Activated gamma-delta T cell (primary cell): Measurements from ENCODE around the gene RAPGEF1.
"Not testable (repeated sequence)": the region's sequence is repeated elsewhere in the genome, so short reads cannot be mapped to it uniquely, and the experiment has no call there.

Experiments used
- DNase-seq: peaks from one replicate; lab custom pipeline; 2025; lab: John Stamatoyannopoulos, UW
- total RNA-seq, 2 donors: gene quantifications; one replicate each; lab custom pipeline; 2026; lab: John Stamatoyannopoulos, UW

RAPGEF1 gene, protein sequence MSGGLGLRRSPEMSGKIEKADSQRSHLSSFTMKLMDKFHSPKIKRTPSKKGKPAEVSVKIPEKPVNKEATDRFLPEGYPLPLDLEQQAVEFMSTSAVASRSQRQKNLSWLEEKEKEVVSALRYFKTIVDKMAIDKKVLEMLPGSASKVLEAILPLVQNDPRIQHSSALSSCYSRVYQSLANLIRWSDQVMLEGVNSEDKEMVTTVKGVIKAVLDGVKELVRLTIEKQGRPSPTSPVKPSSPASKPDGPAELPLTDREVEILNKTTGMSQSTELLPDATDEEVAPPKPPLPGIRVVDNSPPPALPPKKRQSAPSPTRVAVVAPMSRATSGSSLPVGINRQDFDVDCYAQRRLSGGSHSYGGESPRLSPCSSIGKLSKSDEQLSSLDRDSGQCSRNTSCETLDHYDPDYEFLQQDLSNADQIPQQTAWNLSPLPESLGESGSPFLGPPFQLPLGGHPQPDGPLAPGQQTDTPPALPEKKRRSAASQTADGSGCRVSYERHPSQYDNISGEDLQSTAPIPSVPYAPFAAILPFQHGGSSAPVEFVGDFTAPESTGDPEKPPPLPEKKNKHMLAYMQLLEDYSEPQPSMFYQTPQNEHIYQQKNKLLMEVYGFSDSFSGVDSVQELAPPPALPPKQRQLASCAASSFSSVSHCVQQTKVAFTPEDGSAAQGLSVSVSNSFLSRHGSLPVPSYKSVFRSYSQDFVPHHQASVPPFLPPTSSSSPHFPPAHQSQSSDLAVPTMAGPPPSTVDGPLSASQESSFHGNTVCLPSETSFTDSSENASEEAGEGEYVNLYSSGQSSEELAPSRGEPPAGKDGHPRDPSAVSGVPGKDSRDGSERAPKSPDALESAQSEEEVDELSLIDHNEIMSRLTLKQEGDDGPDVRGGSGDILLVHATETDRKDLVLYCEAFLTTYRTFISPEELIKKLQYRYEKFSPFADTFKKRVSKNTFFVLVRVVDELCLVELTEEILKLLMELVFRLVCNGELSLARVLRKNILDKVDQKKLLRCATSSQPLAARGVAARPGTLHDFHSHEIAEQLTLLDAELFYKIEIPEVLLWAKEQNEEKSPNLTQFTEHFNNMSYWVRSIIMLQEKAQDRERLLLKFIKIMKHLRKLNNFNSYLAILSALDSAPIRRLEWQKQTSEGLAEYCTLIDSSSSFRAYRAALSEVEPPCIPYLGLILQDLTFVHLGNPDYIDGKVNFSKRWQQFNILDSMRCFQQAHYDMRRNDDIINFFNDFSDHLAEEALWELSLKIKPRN (N-terminal part only)
- total RNA-seq, result 252 to 292 reads per million in 2 donors

- DNase-seq, result peak; percentile 66
Observed at GRCh38 chr9:131739959-131740648, at the start of gene RAPGEF1. Gene RAPGEF1 (minus strand): TSS chr9:131740076. CDS start chr9:131739830, 246 bp downstream.

DNA sequence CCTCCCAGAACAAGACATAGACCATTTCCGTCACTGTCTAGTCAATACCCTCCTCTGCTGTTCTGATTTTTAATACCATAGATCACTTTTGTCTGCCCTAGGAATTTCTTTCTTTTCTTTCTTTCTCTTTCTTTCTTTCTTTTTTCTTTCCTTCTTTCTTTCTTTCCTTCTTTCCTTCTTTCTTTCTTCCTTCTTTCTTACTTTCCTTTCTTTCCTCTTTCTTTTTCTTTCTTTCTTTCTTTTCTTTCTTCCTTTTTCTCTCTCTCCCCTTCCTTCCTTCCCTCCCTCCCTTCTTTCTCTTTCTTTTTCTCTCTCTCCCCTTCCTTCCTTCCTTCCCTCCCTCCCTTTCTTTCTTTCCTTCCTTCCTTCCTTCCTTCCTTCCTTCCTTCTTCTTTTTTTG is 49.0 kb upstream of the RAPGEF1 start:
- no peak for DNase-seq

DNA sequence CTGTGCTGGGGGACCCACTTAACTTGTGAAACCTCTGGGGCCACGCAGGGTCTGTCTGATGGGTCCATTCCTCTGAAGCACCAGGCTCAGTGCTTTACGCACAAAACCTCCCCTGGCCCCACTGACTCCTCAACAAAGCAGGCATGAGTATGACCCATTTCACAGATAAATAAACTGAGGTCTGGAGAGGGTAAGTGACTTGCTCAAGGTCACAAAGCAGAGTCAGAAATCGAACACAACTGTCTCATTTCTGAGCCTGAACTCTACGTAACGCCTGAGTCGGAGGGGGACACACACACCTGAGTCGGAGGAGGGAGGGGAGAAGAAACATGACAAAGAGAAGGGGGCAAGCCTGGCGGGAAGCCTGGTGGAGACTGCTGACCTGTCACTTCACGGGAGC is 48.0 kb upstream of the RAPGEF1 start:
- no peak for DNase-seq

GRCh38 chr9:131784748-131785501 is 45.0 kb upstream of the RAPGEF1 start:
- DNase-seq, result no peak

DNA sequence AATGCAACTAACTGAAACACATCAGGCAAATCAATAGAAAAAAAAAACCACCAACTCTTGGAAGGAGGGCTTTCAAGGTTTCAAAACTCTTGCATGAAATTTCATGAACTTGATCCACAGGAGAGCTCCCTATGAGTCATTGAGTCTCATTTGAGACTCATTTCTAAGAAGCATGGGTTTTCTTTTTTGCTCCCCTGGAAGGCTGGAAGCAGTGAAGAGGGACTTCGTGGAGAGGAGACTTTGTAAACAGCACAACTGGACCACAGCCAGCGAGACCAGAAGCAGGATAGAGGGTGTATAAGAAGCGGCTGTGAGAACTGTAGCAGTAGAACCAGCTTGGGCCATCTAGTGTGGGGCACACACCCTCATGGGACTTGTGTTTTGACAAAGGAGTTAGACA is 41.2 kb upstream of the RAPGEF1 start:
- no peak for DNase-seq

- DNase-seq, result no peak
Observed at GRCh38 chr9:131776473-131776872, 36.6 kb upstream of the RAPGEF1 start.

GRCh38 chr9:131776036-131776435 is 36.2 kb upstream of the RAPGEF1 start:
- DNase-seq, result no peak

- DNase-seq, result no peak
Observed at GRCh38 chr9:131774636-131775035, 34.8 kb upstream of the RAPGEF1 start.

GRCh38 chr9:131773911-131774379 is 34.1 kb upstream of the RAPGEF1 start:
- no peak for DNase-seq

DNA sequence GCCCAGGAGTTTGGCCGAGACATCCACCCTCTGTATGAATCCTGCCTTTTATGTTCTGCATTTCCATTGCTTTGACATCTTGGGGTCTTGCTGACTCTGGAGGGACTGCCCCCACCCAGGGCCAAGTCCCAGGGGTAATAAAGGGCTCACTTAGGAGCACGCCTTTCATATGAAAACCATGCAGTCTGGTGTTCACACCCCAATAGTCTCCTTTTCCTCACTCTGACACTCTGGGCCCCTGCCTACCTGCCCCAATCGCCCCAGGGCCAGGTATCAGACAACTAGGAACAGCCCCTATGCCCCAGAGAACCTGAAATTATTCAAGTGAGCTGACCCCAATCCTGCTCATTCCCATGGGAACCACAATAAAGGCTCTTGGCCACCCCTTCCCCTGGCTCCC is 33.1 kb upstream of the RAPGEF1 start:
- DNase-seq, result no peak

DNA sequence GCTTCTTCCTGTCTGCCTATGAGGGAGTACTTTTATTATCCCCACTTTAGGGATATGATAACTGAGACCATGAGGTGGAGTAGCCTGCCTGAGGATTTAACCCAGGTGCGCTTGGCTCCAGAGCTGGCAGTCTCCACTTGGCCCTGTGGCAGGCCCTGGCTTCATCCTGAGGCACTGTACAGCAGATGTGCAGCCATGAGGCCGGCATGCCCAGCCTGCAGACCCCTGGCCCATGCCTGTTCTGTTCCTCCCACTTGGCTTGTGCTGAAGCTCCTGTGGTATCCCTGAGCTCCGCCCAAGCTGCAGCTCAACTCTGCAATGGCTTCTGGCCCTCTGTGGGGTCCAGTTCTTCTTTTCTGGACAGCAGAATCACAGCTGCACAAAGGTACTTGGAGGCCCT is 31.8 kb upstream of the RAPGEF1 start:
- DNase-seq, result no peak

DNA sequence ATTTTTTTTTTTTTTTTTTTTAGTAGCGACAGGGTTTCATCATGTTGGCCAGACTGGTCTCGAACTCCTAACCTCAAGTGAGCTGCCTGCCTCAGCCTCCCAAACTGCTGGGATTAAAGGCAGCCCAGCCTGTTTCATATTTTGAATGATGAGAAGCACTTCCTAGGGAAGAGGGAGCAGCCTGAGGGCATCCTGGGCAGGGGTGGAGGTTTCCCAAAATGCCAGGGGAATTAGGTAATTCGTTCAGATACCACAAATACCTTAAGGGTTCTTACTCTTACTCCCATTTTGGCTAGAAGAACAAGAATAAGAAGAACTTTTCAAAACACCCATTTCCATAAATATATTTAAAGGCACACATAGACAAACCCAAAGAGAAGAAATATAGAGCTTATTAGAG is 29.5 kb upstream of the RAPGEF1 start:
- no peak for DNase-seq

DNA sequence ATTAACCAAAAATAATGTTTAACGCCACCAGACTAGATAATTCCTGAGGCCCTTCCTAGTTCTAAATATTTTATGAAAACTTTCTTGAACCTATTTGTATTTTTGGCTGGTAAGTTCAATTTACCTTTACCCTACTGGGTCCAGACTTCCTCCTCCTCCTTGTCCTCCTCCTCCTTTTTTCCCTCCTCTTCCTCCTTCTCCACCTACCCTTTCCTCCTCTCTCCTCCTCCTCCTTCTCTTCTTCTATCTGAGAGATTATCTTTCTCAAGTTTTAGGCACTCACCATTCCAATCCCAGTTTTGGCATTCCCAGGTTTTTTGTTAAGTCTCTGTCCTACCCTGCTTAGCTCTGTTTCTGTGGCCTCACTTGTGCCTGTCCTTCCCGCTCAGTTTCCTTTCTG is 24.7 kb upstream of the RAPGEF1 start:
- no peak for DNase-seq

GRCh38 chr9:131762356-131762932 is 22.6 kb upstream of the RAPGEF1 start:
- DNase-seq, result peak; percentile 59

DNA sequence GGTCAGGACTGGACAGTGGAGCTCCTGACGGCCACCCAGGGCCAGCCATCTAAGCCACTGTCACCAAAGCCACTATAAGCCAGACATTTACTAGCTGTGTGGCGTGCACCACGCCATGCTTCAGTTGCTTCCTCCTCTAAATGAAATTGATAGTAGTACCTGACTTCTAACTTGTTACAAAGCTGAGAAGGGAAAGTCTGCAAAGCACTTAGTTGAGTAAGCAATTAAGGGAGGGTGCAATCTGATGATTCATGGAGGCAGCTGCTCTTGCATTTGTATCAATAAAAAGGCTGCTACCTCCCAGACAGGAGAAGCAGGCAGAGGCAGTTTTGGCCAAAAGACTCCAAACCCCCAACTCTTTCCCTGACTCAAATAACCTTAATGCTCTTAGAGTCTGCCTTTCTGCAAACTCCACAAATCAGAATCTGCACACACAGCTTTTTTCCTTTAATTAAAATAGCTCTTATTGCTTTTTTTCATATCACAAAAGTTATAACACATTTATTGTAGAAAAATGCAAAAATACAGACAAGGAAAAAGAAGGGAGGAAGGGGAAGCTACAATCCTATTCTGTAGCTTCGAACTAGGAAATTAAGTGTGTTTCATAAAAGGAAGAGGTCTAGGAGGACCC is 19.3 kb upstream of the RAPGEF1 start:
- DNase-seq, result no peak

- DNase-seq, result no peak
Observed at GRCh38 chr9:131757549-131757948, 17.7 kb upstream of the RAPGEF1 start.

- DNase-seq, result peak; percentile 26
Observed at GRCh38 chr9:131755541-131756198, 15.8 kb upstream of the RAPGEF1 start.

GRCh38 chr9:131754846-131755245 is 15.0 kb upstream of the RAPGEF1 start:
- DNase-seq, result no peak

GRCh38 chr9:131753751-131754150 is 13.9 kb upstream of the RAPGEF1 start:
- DNase-seq, result not testable (repeated sequence)
